Thyroid gland (tissue), 4 donors: ENCODE data around the gene MIGA2. TPM values are rescaled to one million over a fixed set of nuclear protein-coding genes. Genes with fewer than 3 reads are reported as not detected.

Experiments
- DNase-seq, 2 donors: peaks; one replicate each; pipeline ENCODE4 v3.0.0-alpha.2; 2019
- H3K27ac ChIP-seq, 3 donors: fragments of 200-600 bp; sonication (generic); 1 replicate in 2 of 3; 2 replicates in 1 of 3; pipeline ENCODE4 v1.5.1; 2016 to 2019; ENCODE audit warnings: mild to moderate bottlenecking in 1 of 3, moderate library complexity in 1 of 3
- H3K27me3 ChIP-seq: fragments of 200-600 bp; sonication (generic); one replicate; pipeline ENCODE4 v1.5.1; 2019
- H3K36me3 ChIP-seq, 2 donors: fragments of 200-600 bp; sonication (generic); one replicate each; pipeline ENCODE4 v1.5.1; 2016 to 2019
- H3K4me1 ChIP-seq, 2 donors: fragments of 200-600 bp; sonication (generic); one replicate each; pipeline ENCODE4 v1.5.1; 2017 to 2019
- H3K4me3 ChIP-seq, 3 donors: fragments of 200-600 bp; sonication (generic); replicated peaks in 1 of 3; 1 replicate in 2 of 3; 2 replicates in 1 of 3; pipeline ENCODE4 v1.5.1; 2016; ENCODE audit warnings: mild to moderate bottlenecking in 1 of 3
- H3K9me3 ChIP-seq: fragments of 200-600 bp; sonication (generic); one replicate; pipeline ENCODE4 v1.5.1; 2017
- CTCF ChIP-seq, 6 experiments: fragments of 200-600 bp in 3 of 6; fragments of 450-650 bp in 3 of 6; sonication (generic) in 3 of 6; IDR thresholded peaks; one replicate each; pipeline ENCODE4 v1.5.1; 2016 to 2019; ENCODE audit warnings: antibody characterized with exemption in 6 of 6, mild to moderate bottlenecking in 2 of 6, inconsistent platforms in 1 of 6, moderate library complexity in 1 of 6
- POLR2A ChIP-seq, 2 donors: fragments of 450-650 bp; IDR thresholded peaks; one replicate each; pipeline ENCODE4 v1.6.1; 2017; ENCODE audit warnings: antibody characterized with exemption in 2 of 2, mild to moderate bottlenecking in 2 of 2, moderate library complexity in 1 of 2
- WGBS, 2 donors: methylation state at CpG; one replicate each; pipeline ENCODE4 v1.1.5; 2017; 5-methylcytosine and 5-hydroxymethylcytosine counted together
- intact Hi-C: fragments of 100-400 bp; cut with DNase I; formaldehyde crosslinking; loops from one replicate; pipeline ENCODE4 v1.15.1; 2023
- total RNA-seq, 4 donors: library from RNA; depleted of rRNA; stranded (reverse); fragments of >200 nt; gene quantifications; one replicate each; pipeline ENCODE4 v1.2.3, GENCODE V29; 2016

Gene MIGA2
- total RNA-seq, 4 donors from 2014 or later = 23.9 to 78.8 (median 50.0) TPM

GRCh38 chr9:129072171-129072570 lies 35.7 kb downstream of the MIGA2 start:
- WGBS, 2 donors = 58 to 64% methylated on average over 9 of the region's 9 CpGs
- no peaks in the 10 kb centered on the region for H3K4me1 ChIP-seq
- no peaks in the 10 kb centered on the region for H3K9me3 ChIP-seq
- H3K36me3 ChIP-seq = peaks cover 13 to 19% of the 10 kb centered on the region in 2 donors
- no peak overlapping the region for H3K4me3 ChIP-seq
- H3K27ac ChIP-seq = no peak overlapping the region
- intact Hi-C loops = no loop called here
- H3K27me3 ChIP-seq = no peaks in the 10 kb centered on the region
- TF ChIP-seq CTCF (IDR thresholded peaks at IDR 0.05) = no peak
- TF ChIP-seq POLR2A (IDR thresholded peaks at IDR 0.05) = no peak
- DNase-seq = peak; percentile 23 to 37

DNA sequence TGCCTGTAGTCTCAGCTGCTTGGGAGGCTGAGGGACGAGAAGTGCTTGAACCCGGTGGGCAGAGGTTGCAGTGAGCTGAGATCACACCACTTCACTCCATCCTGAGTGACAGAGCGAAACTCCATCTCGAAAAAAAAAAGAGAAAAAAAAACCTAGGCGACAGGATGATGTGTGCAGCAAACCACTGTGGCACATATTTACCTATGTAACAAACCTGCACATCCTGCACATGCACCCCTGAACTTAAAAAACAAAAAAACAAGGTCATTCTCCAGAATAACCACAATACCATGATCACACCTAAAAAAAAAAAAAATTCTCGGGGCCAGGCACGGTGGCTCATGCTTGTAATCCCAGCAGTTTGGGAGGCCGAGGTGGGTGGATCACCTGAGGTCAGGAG lies 37.0 kb downstream of the MIGA2 start:
- Histone ChIP-seq H3K27ac (no peak overlapping the region), H3K9me3 (no peaks in the 10 kb centered on the region), H3K4me1 (no peaks in the 10 kb centered on the region), H3K36me3 (peaks cover 5 to 7% of the 10 kb centered on the region in 2 donors), H3K27me3 (no peaks in the 10 kb centered on the region), H3K4me3 (no peak overlapping the region)
- WGBS, 2 donors = 87 to 90% methylated on average over 8 of the region's 8 CpGs
- TF ChIP-seq POLR2A (IDR thresholded peaks at IDR 0.05) = no peak
- no peak for TF ChIP-seq CTCF (IDR thresholded peaks at IDR 0.05)
- intact Hi-C loops = no loop called here
- no peak for DNase-seq

DNA sequence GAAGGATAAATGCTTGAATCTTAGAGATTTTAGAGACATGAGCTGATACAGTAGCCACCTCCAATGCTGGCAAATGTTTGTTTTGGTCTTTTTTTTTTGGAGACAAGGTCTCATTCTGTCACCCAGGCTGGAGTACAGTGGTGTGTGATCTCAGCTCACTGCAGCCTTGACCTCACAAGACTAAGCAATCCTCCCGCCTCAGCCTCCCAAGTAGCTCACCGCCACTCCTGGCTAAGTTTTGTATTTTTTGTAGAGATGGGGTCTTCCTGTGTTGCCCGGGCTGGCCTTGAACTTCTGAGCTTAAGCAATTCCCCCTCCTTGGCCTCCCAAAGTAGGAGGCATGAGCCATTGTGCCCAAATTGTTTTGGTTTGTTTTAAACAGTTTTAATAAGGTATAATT lies 37.7 kb downstream of the MIGA2 start:
- TF ChIP-seq POLR2A (IDR thresholded peaks at IDR 0.05) (no peak), CTCF (IDR thresholded peaks at IDR 0.05) (no peak)
- no peak for DNase-seq
- intact Hi-C loops = no loop called here

DNA sequence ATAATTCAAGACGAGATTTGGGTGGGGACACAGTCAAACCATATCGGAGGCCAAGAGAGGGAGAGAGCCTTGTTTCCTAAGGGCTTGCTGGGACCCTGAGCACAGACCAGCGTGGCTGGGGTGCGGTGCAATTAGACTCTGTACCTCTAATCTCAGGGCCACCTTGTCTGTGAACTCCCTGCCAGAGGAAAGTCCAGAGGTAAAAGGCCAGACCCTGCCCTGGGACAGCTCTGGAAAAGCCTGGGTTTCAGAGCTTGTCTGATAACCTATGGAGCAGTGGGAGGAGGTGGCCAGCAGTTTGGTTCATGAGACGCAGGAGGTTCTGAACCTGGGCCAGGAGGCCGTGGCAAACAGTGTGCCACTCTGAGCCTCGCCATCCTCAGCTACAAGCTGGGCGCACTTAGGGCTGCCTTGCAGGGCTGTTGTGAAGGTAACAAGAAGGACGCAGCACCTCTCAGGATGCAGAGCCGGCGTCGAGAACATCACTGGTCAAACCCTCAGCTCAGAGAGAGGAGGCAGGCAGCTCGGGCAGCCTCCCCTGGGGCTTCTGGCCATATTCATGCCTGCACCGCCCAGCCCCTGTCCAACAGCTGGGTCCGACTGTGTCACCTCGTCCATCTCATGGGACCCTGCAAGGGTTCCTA lies 39.7 kb downstream of the MIGA2 start:
- WGBS, 2 donors = 86 to 89% methylated on average over 10 of the region's 16 CpGs
- Histone ChIP-seq H3K27ac (no peak overlapping the region), H3K4me3 (no peak overlapping the region), H3K27me3 (no peaks in the 10 kb centered on the region), H3K4me1 (peaks cover 0 to 6% of the 10 kb centered on the region in 2 donors), H3K36me3 (no peaks in the 10 kb centered on the region), H3K9me3 (no peaks in the 10 kb centered on the region)
- TF ChIP-seq CTCF (IDR thresholded peaks at IDR 0.05) (no peak), POLR2A (IDR thresholded peaks at IDR 0.05) (no peak)
- intact Hi-C loops = no loop called here
- DNase-seq = no peak

More for the DNA sequence above, 37.7 kb downstream of the MIGA2 start:
- Histone ChIP-seq H3K4me3 (no peak overlapping the region), H3K27me3 (no peaks in the 10 kb centered on the region), H3K4me1 (no peaks in the 10 kb centered on the region), H3K9me3 (no peaks in the 10 kb centered on the region), H3K27ac (no peak overlapping the region), H3K36me3 (peaks cover under 1 to 5% of the 10 kb centered on the region in 2 donors)
- 77 to 93% methylated on average over 3 of the region's 3 CpGs for WGBS, 2 donors

- Histone ChIP-seq H3K27ac (no peak overlapping the region), H3K9me3 (no peaks in the 10 kb centered on the region), H3K27me3 (no peaks in the 10 kb centered on the region), H3K36me3 (no peaks in the 10 kb centered on the region), H3K4me1 (peaks cover 2 to 9% of the 10 kb centered on the region in 2 donors), H3K4me3 (no peak overlapping the region)
- WGBS, 2 donors = 89 to 95% methylated on average over 10 to 11 of the region's 11 CpGs
- DNase-seq = no peak
- TF ChIP-seq CTCF (IDR thresholded peaks at IDR 0.05) (no peak), POLR2A (IDR thresholded peaks at IDR 0.05) (no peak)
- intact Hi-C loops = no loop called here
Observed at GRCh38 chr9:129076640-129077037, 40.2 kb downstream of the MIGA2 start.
